H4 (cell line): ENCODE results near the gene MAOA. TPM values are rescaled to one million over a fixed set of nuclear protein-coding genes. Genes with fewer than 3 reads are reported as not detected.
"Not testable (repeated sequence)": the region's sequence is repeated elsewhere in the genome, so short reads cannot be mapped to it uniquely, and the experiment has no call there.

Experiments
- DNase-seq: peaks from one replicate; pipeline ENCODE4 v3.0.0-alpha.2; 2015; ENCODE audit warnings: low spot score
- total RNA-seq: library from RNA; depleted of rRNA; stranded (reverse); fragments of >200 nt; shearing (Covaris generic); gene quantifications from 2 replicates; pipeline ENCODE4 v1.2.3, GENCODE V29; 2014; rRNA removed

MAOA gene
- 0.62 and 2.1 TPM in 2 replicates for total RNA-seq

- no peak for DNase-seq
Observed at GRCh38 chrX:43656005-43656494, at the start of gene MAOA. Gene MAOA, plus strand, starts transcription at chrX:43656299. Its CDS starts 43 bp downstream, at chrX:43656342.

GRCh38 chrX:43612400-43612799, 43.7 kb upstream of the MAOA start:
- DNase-seq, result no peak

- no peak for DNase-seq
Observed at GRCh38 chrX:43615660-43616059, 40.4 kb upstream of the MAOA start.

- DNase-seq, result no peak
Observed at GRCh38 chrX:43618366-43619205, 37.5 kb upstream of the MAOA start.

- DNase-seq, result not testable (repeated sequence)
Observed at GRCh38 chrX:43619861-43620260, 36.2 kb upstream of the MAOA start.

- no peak for DNase-seq
Observed at GRCh38 chrX:43627147-43627546, 29.0 kb upstream of the MAOA start.

- no peak for DNase-seq
Observed at GRCh38 chrX:43627669-43628068, 28.4 kb upstream of the MAOA start.

GRCh38 chrX:43629229-43629628, 26.9 kb upstream of the MAOA start:
- DNase-seq, result no peak

GRCh38 chrX:43631841-43632240, 24.3 kb upstream of the MAOA start:
- no peak for DNase-seq

GRCh38 chrX:43633081-43633480, 23.0 kb upstream of the MAOA start:
- no peak for DNase-seq

GRCh38 chrX:43633757-43634156, 22.3 kb upstream of the MAOA start:
- no peak for DNase-seq

GRCh38 chrX:43640482-43640881, 15.6 kb upstream of the MAOA start:
- no peak for DNase-seq

- no peak for DNase-seq
Observed at GRCh38 chrX:43641691-43642090, 14.4 kb upstream of the MAOA start.

- DNase-seq, result no peak
Observed at GRCh38 chrX:43643201-43643600, 12.9 kb upstream of the MAOA start.

GRCh38 chrX:43643662-43644061, 12.4 kb upstream of the MAOA start:
- DNase-seq, result no peak

- peak; percentile 74 for DNase-seq
Observed at GRCh38 chrX:43644124-43644701, 11.9 kb upstream of the MAOA start.

GRCh38 chrX:43646800-43647199, 9.3 kb upstream of the MAOA start:
- no peak for DNase-seq

GRCh38 chrX:43654431-43655150, 1.5 kb upstream of the MAOA start:
- peak; percentile 86 for DNase-seq

GRCh38 chrX:43655151-43656004, 721 bp upstream of the MAOA start:
- DNase-seq, result no peak

GRCh38 chrX:43657671-43658070, 1.6 kb downstream of the MAOA start:
- no peak for DNase-seq

- no peak for DNase-seq
Observed at GRCh38 chrX:43661521-43662240, 5.6 kb downstream of the MAOA start.
